BJ (cell line): ENCODE data around the gene KRT4. TPM values are rescaled to one million over a fixed set of nuclear protein-coding genes. Genes with fewer than 3 reads are reported as not detected.

ENCODE experiments used
- CTCF ChIA-PET: fragments of 350-600 bp; formaldehyde crosslinking; extraction: SDS; loops from one replicate; lab custom pipeline; 2021; ENCODE audit warnings: antibody characterized with exemption, inconsistent platforms; lab: Yijun Ruan, JAX
- POLR2A ChIA-PET: fragments of 300-600 bp; sonication (Branson Sonifier 250); formaldehyde crosslinking; extraction: SDS; loops from one replicate; lab custom pipeline; 2021; ENCODE audit warnings: antibody characterized with exemption; lab: Charles Lee
- DNase-seq: peaks from one replicate; pipeline ENCODE4 v3.0.0-alpha.2; 2011; ENCODE audit warnings: low read depth
- H3K27me3 ChIP-seq: 2 replicates; pipeline ENCODE4 v1.6.0; 2011; ENCODE audit warnings: low read length; ENCODE audit not compliant: control insufficient read depth, insufficient read depth
- H3K36me3 ChIP-seq: 2 replicates; pipeline ENCODE4 v1.5.1; 2011; ENCODE audit warnings: low read length; ENCODE audit not compliant: control insufficient read depth, insufficient read depth
- H3K4me3 ChIP-seq: 2 replicates; pipeline ENCODE4 v1.5.1; 2011; ENCODE audit warnings: low read depth, mild to moderate bottlenecking, control low read depth, low read length
- polyA plus RNA-seq: library from polyadenylated mRNA; depleted of rRNA; stranded (reverse); fragments of >200 nt; gene quantifications from 2 replicates; pipeline ENCODE4 v1.2.3, GENCODE V29; 2011
- TF ChIP-seq, protein P1 (sequence below): IDR thresholded peaks from 2 replicates; pipeline ENCODE4 v1.5.1; 2011; ENCODE audit warnings: low read depth, mild to moderate bottlenecking, control low read depth, inconsistent platforms, low read length, moderate library complexity; ENCODE audit not compliant: insufficient read depth

KRT4 gene
- polyA plus RNA-seq, 1 experiment: 0.12 TPM

DNA sequence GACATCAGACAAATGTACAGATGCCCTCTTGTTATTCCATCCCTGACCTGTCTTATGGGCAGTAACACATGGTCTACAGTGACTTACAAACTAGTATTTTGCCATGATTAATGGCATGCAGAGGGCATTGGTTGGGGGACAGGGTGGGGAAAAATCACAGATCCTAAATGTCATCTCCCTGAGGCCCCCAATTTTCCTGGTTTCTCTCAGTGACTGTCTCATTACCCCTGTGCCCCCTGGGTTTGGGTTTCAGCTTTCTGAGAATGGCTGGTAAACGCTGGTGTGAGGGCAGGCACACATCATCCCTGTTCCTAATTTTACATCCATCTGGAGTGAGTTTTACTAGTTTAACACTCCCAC is 46.9 kb downstream of the KRT4 start:
- no peaks in the 10 kb centered on the region for H3K36me3 ChIP-seq
- ChIA-PET POLR2A (no interaction called here), CTCF (no interaction called here)
- no peak overlapping the region for H3K4me3 ChIP-seq
- TF ChIP-seq, protein P1, sequence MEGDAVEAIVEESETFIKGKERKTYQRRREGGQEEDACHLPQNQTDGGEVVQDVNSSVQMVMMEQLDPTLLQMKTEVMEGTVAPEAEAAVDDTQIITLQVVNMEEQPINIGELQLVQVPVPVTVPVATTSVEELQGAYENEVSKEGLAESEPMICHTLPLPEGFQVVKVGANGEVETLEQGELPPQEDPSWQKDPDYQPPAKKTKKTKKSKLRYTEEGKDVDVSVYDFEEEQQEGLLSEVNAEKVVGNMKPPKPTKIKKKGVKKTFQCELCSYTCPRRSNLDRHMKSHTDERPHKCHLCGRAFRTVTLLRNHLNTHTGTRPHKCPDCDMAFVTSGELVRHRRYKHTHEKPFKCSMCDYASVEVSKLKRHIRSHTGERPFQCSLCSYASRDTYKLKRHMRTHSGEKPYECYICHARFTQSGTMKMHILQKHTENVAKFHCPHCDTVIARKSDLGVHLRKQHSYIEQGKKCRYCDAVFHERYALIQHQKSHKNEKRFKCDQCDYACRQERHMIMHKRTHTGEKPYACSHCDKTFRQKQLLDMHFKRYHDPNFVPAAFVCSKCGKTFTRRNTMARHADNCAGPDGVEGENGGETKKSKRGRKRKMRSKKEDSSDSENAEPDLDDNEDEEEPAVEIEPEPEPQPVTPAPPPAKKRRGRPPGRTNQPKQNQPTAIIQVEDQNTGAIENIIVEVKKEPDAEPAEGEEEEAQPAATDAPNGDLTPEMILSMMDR: no peak
- peaks cover 5% of the 10 kb centered on the region for H3K27me3 ChIP-seq
- DNase-seq: no peak

DNA sequence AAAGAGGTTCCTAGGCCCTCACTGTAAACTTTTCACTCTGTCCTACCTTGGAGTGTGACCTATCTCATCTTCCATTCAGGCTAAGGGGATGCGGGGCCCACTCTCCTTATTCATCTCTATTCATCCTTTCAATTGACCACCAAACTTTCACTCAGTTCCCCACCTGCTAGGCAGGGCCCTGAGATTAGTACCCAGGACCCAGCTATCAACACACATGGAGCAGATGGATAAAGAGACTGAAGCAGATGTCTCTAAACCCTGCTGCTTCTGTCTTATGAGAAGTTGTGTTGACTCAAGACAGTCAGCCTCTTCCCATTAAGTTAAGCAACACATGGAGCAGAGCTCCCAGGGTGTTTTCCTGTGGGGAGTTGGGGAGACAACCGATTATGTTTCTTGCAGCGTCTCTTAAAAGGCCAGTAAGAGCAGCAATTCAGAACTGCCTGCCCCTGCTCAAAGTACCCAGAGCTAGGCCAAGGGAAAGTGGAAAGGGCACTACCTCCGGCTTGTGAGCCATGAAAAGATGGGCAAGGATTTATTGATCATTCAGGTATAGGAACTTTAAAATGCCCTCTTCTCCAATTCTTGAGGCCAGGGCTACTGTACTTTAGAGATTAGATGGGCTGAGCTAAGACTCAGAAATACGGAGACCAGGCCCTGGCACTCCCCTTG is 47.4 kb downstream of the KRT4 start:
- Histone ChIP-seq H3K36me3 (no peaks in the 10 kb centered on the region), H3K27me3 (peaks cover 5% of the 10 kb centered on the region), H3K4me3 (no peak overlapping the region)
- ChIA-PET POLR2A (no interaction called here), CTCF (no interaction called here)
- no peak for DNase-seq
- TF ChIP-seq, protein P1: no peak

DNA sequence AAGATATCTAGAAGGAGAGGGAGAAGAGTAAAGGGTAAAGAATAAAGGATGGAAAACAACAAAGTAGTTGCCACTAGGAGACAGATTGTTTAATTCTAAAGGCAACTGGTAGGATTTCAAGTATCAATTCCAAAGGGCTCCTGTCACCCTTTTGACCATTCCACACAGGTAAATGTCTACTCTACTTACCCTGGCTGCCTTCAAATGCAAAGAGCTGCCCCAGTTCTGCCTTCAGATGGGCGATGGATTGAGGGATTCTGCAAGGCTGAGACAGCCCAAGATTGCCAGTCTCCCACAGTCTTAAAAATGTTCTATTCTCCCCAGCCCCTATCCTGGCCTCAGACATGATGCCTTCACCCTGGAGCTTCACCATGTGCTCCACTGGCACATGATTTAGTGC is 48.2 kb downstream of the KRT4 start:
- Histone ChIP-seq H3K4me3 (no peak overlapping the region), H3K36me3 (no peaks in the 10 kb centered on the region), H3K27me3 (peaks cover 5% of the 10 kb centered on the region)
- TF ChIP-seq, protein P1: no peak
- POLR2A ChIA-PET: no interaction called here
- no peak for DNase-seq
- CTCF ChIA-PET: no interaction called here

DNA sequence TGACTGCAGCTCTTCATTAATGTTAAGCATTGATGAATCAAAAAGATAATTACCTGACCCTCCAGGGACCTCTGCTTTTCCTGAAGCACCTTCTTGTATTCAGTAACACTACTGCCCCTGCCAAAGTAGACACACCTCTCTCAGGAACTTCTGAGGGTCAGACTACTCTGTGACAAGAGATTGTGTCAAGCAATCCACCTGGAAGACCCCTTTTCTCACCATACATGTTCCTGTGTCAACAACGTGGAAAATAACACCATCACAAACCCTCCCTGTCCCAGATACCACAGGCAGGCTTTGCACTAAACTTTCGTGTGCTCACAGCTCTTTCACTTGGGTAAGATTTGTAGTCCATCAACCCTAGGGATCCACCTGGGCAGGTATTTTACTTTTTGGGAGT is 49.9 kb downstream of the KRT4 start:
- no peak for DNase-seq
- Histone ChIP-seq H3K27me3 (peaks cover 5% of the 10 kb centered on the region), H3K36me3 (no peaks in the 10 kb centered on the region), H3K4me3 (no peak overlapping the region)
- CTCF ChIA-PET: no interaction called here
- POLR2A ChIA-PET: no interaction called here
- TF ChIP-seq, protein P1: no peak

DNA sequence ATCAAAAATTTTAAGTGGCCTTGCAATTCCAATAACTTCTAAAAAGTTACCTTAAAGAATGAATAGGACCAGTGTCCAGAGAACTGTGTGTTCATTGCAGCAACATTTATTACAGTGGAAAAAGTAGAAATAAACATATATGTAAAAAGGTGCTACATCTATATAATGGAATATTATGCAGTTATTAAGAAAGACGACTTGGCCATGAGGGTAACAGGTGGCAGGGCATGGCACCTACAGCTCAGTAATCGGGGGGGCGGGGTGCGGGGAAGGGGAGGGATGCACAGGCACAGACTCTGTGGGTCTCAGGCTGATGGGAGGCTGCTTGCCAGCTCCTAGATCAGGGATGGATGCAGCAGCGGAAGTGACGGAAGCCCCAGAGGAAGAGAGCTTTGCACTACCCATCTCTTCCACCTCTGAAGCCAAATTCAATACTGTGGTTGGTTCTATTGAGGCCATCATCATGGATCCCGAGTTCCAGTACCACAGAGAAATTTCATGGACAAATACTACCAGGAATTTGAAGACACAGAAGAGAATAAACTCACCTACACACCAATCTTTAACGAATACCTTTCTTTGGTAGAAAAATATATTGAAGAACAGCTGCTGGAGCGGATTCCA is 50.8 kb downstream of the KRT4 start:
- H3K36me3 ChIP-seq: no peaks in the 10 kb centered on the region
- H3K27me3 ChIP-seq: peaks cover 5% of the 10 kb centered on the region
- POLR2A ChIA-PET: no interaction called here
- CTCF ChIA-PET: no interaction called here
- TF ChIP-seq, protein P1: no peak
- DNase-seq: no peak
- no peak overlapping the region for H3K4me3 ChIP-seq
